Adrenal gland (tissue), 19 donors: ENCODE results near the gene RPL11. TPM values are rescaled to one million over a fixed set of nuclear protein-coding genes. Genes with fewer than 3 reads are reported as not detected.

Experiments
- DNase-seq, 7 donors: peaks; one replicate each; pipeline ENCODE4 v3.0.0-alpha.2; 2019 to 2020
- H3K27ac ChIP-seq, 5 donors: fragments of 200-600 bp; sonication (generic) in 4 of 5; 1 replicate in 3 of 5; 2 replicates in 2 of 5; pipeline versions ENCODE4 v1.5.1 to v1.8.0; 2016 to 2020; ENCODE audit warnings: mild to moderate bottlenecking in 1 of 5
- H3K27me3 ChIP-seq: fragments of 200-600 bp; 2 replicates; pipeline ENCODE4 v1.8.0; 2021
- H3K36me3 ChIP-seq, 2 donors: fragments of 200-600 bp; replicated peaks in 1 of 2; 1 replicate in 1 of 2; 2 replicates in 1 of 2; pipeline versions ENCODE4 v1.5.1 to v1.8.0; 2018 to 2022
- H3K4me1 ChIP-seq, 2 donors: fragments of 200-600 bp; replicated peaks in 1 of 2; 1 replicate in 1 of 2; 2 replicates in 1 of 2; pipeline versions ENCODE4 v1.5.1 to v1.8.0; 2018 to 2021
- H3K4me3 ChIP-seq, 4 donors: fragments of 200-600 bp; sonication (generic) in 3 of 4; one replicate each; pipeline ENCODE4 v1.5.1; 2016 to 2018
- H3K9me3 ChIP-seq, 3 donors: fragments of 200-600 bp; sonication (generic) in 1 of 3; replicated peaks in 1 of 3; 1 replicate in 2 of 3; 2 replicates in 1 of 3; pipeline versions ENCODE4 v1.5.1 to v1.8.0; 2016 to 2021
- POLR2A ChIP-seq, 2 donors: fragments of 450-650 bp; IDR thresholded peaks; one replicate each; pipeline ENCODE4 v1.6.1; 2017; ENCODE audit warnings: antibody characterized with exemption in 2 of 2, mild to moderate bottlenecking in 2 of 2, moderate library complexity in 1 of 2
- WGBS, 4 donors: extraction: QIAGEN DNeasy Blood & Tissue Kit in 2 of 4; methylation state at CpG; one replicate each; pipeline versions ENCODE4 v1.1.5 to v1.1.7; 2013 to 2017; 5-methylcytosine and 5-hydroxymethylcytosine counted together
- intact Hi-C, 2 donors: fragments of 100-400 bp; cut with DNase I; formaldehyde crosslinking; loops; one replicate each; pipeline versions ENCODE4 v1.14.1 to v1.15.0; 2022 to 2023
- long read RNA-seq, 10 donors: library from polyadenylated mRNA in 3 of 10; unstranded in 2 of 10; stranded (forward) in 1 of 10; transcript quantifications; one replicate each; pipeline ENCODE4 v2.0.0 and lab custom pipeline, GENCODE V29; 2021 to 2026
- polyA plus RNA-seq, 3 donors: library from polyadenylated mRNA; stranded (reverse); fragments of 200-250 nt in 2 of 3; fragments of 350-450 nt in 1 of 3; fragmentation: Illumina TruSeq in 1 of 3; extraction: RNeasy Lipid Tissue Mini Kit (QIAGEN cat#74804) in 1 of 3; gene quantifications; one replicate each; pipeline ENCODE4 v1.2.3, GENCODE V29; 2013 to 2014
- total RNA-seq, 9 donors: library from RNA; depleted of rRNA in 4 of 9; stranded (reverse); fragments of >200 nt in 4 of 9; fragments of 120-200 nt in 1 of 9; fragmentation: NEBNext Ultra II Directional in 1 of 9; extraction: Animal tissue kit (Norgen Biotek cat#: 25700) in 1 of 9; gene quantifications; one replicate each; pipeline versions ENCODE4 v1.1.0 to v1.2.4, GENCODE V29; 2013 to 2023
- TF ChIP-seq, protein P1 (sequence below), 6 experiments: fragments of 450-650 bp in 4 of 6; fragments of 200-600 bp in 2 of 6; sonication (generic) in 1 of 6; IDR thresholded peaks; 1 replicate in 5 of 6; 2 replicates in 1 of 6; pipeline versions ENCODE4 v1.5.1 to v1.8.0; 2016 to 2021; ENCODE audit warnings: antibody characterized with exemption in 6 of 6, mild to moderate bottlenecking in 2 of 6, moderate library complexity in 1 of 6
- donor health status: healthy with polysubstance abuse.
- donor health status: Bipolar disorder and iron deficiency.
- donor health status: DM: yes; HTN: yes; CAD: no.
- donor health status: DM: no; HTN: no; CAD: no.
- donor health status: DM: no; HTN: no; CAD: no.
- donor health status: DM: yes; HTN: yes; CAD: no.

The RPL11 gene
- total RNA-seq = 1,000 to 10,000 TPM in 1 of 9 donors, 100 to 1,000 TPM in 8; 685 to 1,692 (median 842) TPM
- 1,000 to 10,000 TPM; 1,450 to 2,028 (median 1,673) TPM for polyA plus RNA-seq
- long read RNA-seq, donor 1, transcript RPL11-203 (5 exons, 879 nt) = minor isoform, 149 of 1,224 reads
- long read RNA-seq, donor 1, transcript RPL11-206 (6 exons, 1,017 nt) = major isoform, 565 of 1,224 reads
- long read RNA-seq, donor 1, transcript RPL11-201 (6 exons, 660 nt) = minor isoform, 83 of 1,224 reads
- long read RNA-seq, donor 1, partial matches to known transcripts = 384 of 1,224 reads
- long read RNA-seq, donor 1, other reads (novel, unspliced or antisense) = 36 of 1,224 reads
- long read RNA-seq, donor 2, transcript RPL11-203 (5 exons, 879 nt) = minor isoform, 93 of 844 reads
- long read RNA-seq, donor 2, transcript RPL11-206 (6 exons, 1,017 nt) = major isoform, 381 of 844 reads
- long read RNA-seq, donor 2, transcript RPL11-201 (6 exons, 660 nt) = minor isoform, 54 of 844 reads
- long read RNA-seq, donor 2, partial matches to known transcripts = 292 of 844 reads
- long read RNA-seq, donor 2, other reads (novel, unspliced or antisense) = 23 of 844 reads
- long read RNA-seq, donor 3, transcript RPL11-205 (4 exons, 539 nt) = minor isoform, 5 of 843 reads
- long read RNA-seq, donor 3, transcript RPL11-203 (5 exons, 879 nt) = minor isoform, 95 of 843 reads
- long read RNA-seq, donor 3, transcript RPL11-201 (6 exons, 660 nt) = minor isoform, 46 of 843 reads
- long read RNA-seq, donor 3, transcript RPL11-206 (6 exons, 1,017 nt) = major isoform, 341 of 843 reads
- long read RNA-seq, donor 3, partial matches to known transcripts = 333 of 843 reads
- long read RNA-seq, donor 3, other reads (novel, unspliced or antisense) = 21 of 843 reads
- long read RNA-seq, donor 4, transcript RPL11-206 (6 exons, 1,017 nt) = major isoform, 858 of 1,171 reads
- long read RNA-seq, donor 4, transcript RPL11-201 (6 exons, 660 nt) = minor isoform, 89 of 1,171 reads
- long read RNA-seq, donor 4, transcript RPL11-203 (5 exons, 879 nt) = minor isoform, 191 of 1,171 reads
- long read RNA-seq, donor 4, partial matches to known transcripts = 13 of 1,171 reads
- long read RNA-seq, donor 4, other reads (novel, unspliced or antisense) = 17 of 1,171 reads
- long read RNA-seq, donor 5, transcript RPL11-206 (6 exons, 1,017 nt) = major isoform, 479 of 607 reads
- long read RNA-seq, donor 5, transcript RPL11-203 (5 exons, 879 nt) = minor isoform, 37 of 607 reads
- long read RNA-seq, donor 5, transcript RPL11-201 (6 exons, 660 nt) = minor isoform, 63 of 607 reads
- long read RNA-seq, donor 5, partial matches to known transcripts = 21 of 607 reads
- long read RNA-seq, donor 5, other reads (novel, unspliced or antisense) = 6 of 607 reads
- long read RNA-seq, donor 6, transcript RPL11-206 (6 exons, 1,017 nt) = major isoform, 844 of 1,230 reads
- long read RNA-seq, donor 6, transcript RPL11-203 (5 exons, 879 nt) = minor isoform, 205 of 1,230 reads
- long read RNA-seq, donor 6, transcript RPL11-201 (6 exons, 660 nt) = minor isoform, 117 of 1,230 reads
- long read RNA-seq, donor 6, partial matches to known transcripts = 35 of 1,230 reads
- long read RNA-seq, donor 6, other reads (novel, unspliced or antisense) = 25 of 1,230 reads
- long read RNA-seq, donor 7, transcript RPL11-205 (4 exons, 539 nt) = minor isoform, 9 of 692 reads
- long read RNA-seq, donor 7, transcript RPL11-203 (5 exons, 879 nt) = minor isoform, 106 of 692 reads
- long read RNA-seq, donor 7, transcript RPL11-201 (6 exons, 660 nt) = minor isoform, 37 of 692 reads
- long read RNA-seq, donor 7, transcript RPL11-206 (6 exons, 1,017 nt) = major isoform, 303 of 692 reads
- long read RNA-seq, donor 7, partial matches to known transcripts = 211 of 692 reads
- long read RNA-seq, donor 7, other reads (novel, unspliced or antisense) = 23 of 692 reads
- long read RNA-seq, donor 8, transcript RPL11-201 (6 exons, 660 nt) = minor isoform, 93 of 1,240 reads
- long read RNA-seq, donor 8, transcript RPL11-203 (5 exons, 879 nt) = minor isoform, 143 of 1,240 reads
- long read RNA-seq, donor 8, transcript RPL11-206 (6 exons, 1,017 nt) = major isoform, 618 of 1,240 reads
- long read RNA-seq, donor 8, transcript RPL11-205 (4 exons, 539 nt) = minor isoform, 6 of 1,240 reads
- long read RNA-seq, donor 8, partial matches to known transcripts = 351 of 1,240 reads
- long read RNA-seq, donor 8, other reads (novel, unspliced or antisense) = 29 of 1,240 reads
- long read RNA-seq, donor 9, transcript RPL11-201 (6 exons, 660 nt) = minor isoform, 57 of 1,012 reads
- long read RNA-seq, donor 9, transcript RPL11-206 (6 exons, 1,017 nt) = major isoform, 451 of 1,012 reads
- long read RNA-seq, donor 9, transcript RPL11-203 (5 exons, 879 nt) = minor isoform, 98 of 1,012 reads
- long read RNA-seq, donor 9, transcript RPL11-205 (4 exons, 539 nt) = minor isoform, 6 of 1,012 reads
- long read RNA-seq, donor 9, partial matches to known transcripts = 377 of 1,012 reads
- long read RNA-seq, donor 9, other reads (novel, unspliced or antisense) = 22 of 1,012 reads
- long read RNA-seq, donor 10, transcript RPL11-203 (5 exons, 879 nt) = minor isoform, 59 of 432 reads
- long read RNA-seq, donor 10, transcript RPL11-201 (6 exons, 660 nt) = minor isoform, 38 of 432 reads
- long read RNA-seq, donor 10, transcript RPL11-206 (6 exons, 1,017 nt) = major isoform, 191 of 432 reads
- long read RNA-seq, donor 10, partial matches to known transcripts = 137 of 432 reads
- long read RNA-seq, donor 10, other reads (novel, unspliced or antisense) = 6 of 432 reads

DNA sequence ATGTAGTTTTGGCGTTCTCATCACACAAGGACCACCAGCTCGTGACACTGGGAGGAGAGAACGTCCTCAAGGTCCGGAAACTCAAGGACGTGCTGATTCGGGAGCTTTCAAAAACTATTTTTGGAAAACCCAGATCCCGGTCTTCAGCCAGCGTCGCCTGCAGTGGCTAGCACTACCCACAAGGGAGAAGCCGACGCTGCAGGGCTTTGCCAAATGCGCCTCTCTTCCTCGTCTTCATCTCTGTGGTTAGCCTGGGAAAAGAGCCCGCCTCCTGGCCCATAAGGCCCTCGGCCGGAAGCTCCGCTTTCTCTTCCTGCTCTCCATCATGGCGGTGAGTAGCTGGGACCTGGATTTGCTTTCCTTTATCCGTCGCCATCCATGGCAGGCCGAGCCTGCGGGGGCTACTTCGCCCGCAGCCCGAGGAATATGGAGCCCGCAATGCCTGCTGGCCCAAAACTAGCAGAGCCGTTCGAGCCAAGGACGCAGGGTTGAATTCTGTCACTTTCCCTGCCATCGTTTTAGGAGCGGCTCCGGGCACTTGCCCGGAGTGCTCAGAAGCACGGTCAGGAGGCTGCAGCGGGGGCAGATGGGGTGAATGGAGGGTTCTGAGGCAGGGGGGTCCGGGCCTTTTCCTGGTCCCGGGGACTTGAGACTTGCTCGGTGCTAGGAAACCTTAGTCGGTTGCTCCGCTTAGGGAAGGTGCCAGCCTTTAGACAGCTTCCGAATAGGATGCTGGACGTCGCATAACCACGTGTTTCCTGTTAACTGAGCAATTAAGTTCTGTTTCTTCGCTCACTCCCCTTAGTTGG, at the start of gene RPL11:
RPL11 (plus strand) TSS at position 308 of the 809 bp plus-strand sequence; CDS start at position 326, 18 bp downstream.
- 0 to 1% (median 0%) methylated on average over 26 to 45 of the region's 45 CpGs for WGBS, 4 donors
- intact Hi-C loops = loop anchor here (5.0 to 10.0 kb wide), 2 partner anchors 51 to 63 kb away; partner anchors contain the start of gene ELOA (in 1 of the 2)
- peaks cover 18 to 42% of the 10 kb centered on the region in 2 donors for H3K4me1 ChIP-seq
- H3K27ac ChIP-seq = peak within 1 kb of the TSS; percentile 70 to 88 (median 75)
- H3K9me3 ChIP-seq = no peaks in the 10 kb centered on the region
- peak; percentile 91 to 98 (median 97) for DNase-seq
- H3K4me3 ChIP-seq = peak within 1 kb of the TSS; percentile 57 to 98 (median 90)
- H3K36me3 ChIP-seq = peaks cover 0 to 38% of the 10 kb centered on the region in 2 donors
- TF ChIP-seq POLR2A (IDR thresholded peaks at IDR 0.05) = peak; percentile 69 to 75
- TF ChIP-seq, protein P1, sequence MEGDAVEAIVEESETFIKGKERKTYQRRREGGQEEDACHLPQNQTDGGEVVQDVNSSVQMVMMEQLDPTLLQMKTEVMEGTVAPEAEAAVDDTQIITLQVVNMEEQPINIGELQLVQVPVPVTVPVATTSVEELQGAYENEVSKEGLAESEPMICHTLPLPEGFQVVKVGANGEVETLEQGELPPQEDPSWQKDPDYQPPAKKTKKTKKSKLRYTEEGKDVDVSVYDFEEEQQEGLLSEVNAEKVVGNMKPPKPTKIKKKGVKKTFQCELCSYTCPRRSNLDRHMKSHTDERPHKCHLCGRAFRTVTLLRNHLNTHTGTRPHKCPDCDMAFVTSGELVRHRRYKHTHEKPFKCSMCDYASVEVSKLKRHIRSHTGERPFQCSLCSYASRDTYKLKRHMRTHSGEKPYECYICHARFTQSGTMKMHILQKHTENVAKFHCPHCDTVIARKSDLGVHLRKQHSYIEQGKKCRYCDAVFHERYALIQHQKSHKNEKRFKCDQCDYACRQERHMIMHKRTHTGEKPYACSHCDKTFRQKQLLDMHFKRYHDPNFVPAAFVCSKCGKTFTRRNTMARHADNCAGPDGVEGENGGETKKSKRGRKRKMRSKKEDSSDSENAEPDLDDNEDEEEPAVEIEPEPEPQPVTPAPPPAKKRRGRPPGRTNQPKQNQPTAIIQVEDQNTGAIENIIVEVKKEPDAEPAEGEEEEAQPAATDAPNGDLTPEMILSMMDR (IDR thresholded peaks at IDR 0.05) = peak; percentile 62 to 90 (median 84)
- H3K27me3 ChIP-seq = no peaks in the 10 kb centered on the region

DNA sequence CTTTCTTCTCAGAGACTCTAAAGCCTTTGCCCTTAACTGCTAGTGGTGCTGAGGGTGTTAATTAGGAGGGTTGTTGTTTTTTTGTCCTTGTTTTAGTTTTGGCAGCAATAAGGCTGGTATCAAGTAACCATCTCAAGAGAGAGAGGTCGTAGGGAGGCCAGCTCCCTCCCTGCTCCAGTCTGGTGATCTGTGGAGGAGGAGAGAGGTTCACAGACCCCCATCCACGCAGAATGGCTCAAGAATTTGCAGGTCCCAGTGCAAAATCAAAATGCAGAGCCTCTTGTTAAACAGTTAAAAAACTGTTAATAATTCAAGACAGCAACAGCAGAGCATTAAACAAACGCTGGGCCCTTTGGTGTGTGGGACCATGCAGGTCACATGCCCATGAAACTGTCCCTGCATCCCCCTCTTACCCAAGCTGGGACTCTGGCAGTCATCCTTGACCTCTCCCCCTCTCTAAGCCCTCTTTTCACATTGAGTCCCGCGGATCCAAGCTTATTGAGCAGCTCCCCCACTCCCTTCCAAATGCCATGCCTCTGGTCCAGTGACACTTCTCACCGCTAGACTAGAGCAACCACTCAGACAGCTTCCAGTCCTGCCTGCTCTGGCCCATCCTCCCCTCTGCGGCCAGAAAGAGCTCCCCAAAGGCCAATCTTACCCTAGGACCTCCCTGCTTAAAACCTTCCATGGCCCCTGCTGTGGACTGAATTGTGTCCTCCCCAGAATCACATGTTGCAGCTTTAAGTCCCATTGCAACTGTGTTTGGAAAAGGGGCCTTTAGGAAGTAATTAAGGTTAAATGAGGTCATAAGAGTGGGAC, 47.7 kb upstream of the RPL11 start:
- WGBS, 4 donors = 50 to 67% (median 64%) methylated on average over 6 to 7 of the region's 7 CpGs

More for the DNA sequence above, 47.7 kb upstream of the RPL11 start:
- no peaks in the 10 kb centered on the region for H3K36me3 ChIP-seq
- H3K27ac ChIP-seq = no peak overlapping the region
- no peaks in the 10 kb centered on the region for H3K27me3 ChIP-seq
- intact Hi-C loops = no loop called here
- DNase-seq = no peak
- H3K4me3 ChIP-seq = no peak overlapping the region
- TF ChIP-seq POLR2A (IDR thresholded peaks at IDR 0.05) = no peak
- TF ChIP-seq, protein P1 (IDR thresholded peaks at IDR 0.05) = no peak
- H3K4me1 ChIP-seq = no peaks in the 10 kb centered on the region
- H3K9me3 ChIP-seq = no peaks in the 10 kb centered on the region
